AG04449 (cell line): ENCODE results near the gene COL12A1.

Source experiments
- CTCF ChIA-PET: fragments of 350-600 bp; formaldehyde crosslinking; extraction: SDS; loops from one replicate; lab custom pipeline; 2021; ENCODE audit warnings: antibody characterized with exemption; lab: Yijun Ruan, JAX
- POLR2A ChIA-PET: fragments of 400-600, 350-600 bp; formaldehyde crosslinking; extraction: SDS; loops from one replicate; lab custom pipeline; 2020; ENCODE audit warnings: antibody characterized with exemption, inconsistent platforms; lab: Yijun Ruan, JAX
- DNase-seq: peaks from one replicate; pipeline ENCODE4 v3.0.0-alpha.2; 2010; ENCODE audit warnings: low read depth, low spot score
- H3K4me3 ChIP-seq: 2 replicates; pipeline ENCODE4 v1.5.1; 2011; ENCODE audit warnings: low read depth, mild to moderate bottlenecking, control low read depth, low read length
- TF ChIP-seq, protein P1 (sequence below): IDR thresholded peaks from one replicate; pipeline ENCODE4 v1.5.1; 2011; ENCODE audit warnings: mild to moderate bottlenecking, moderate library complexity, low read length, control low read depth, inconsistent platforms; ENCODE audit not compliant: insufficient read depth; ENCODE audit errors: missing control alignments

COL12A1 gene

GRCh38 chr6:75230484-75231325 lies 24.9 kb upstream of the COL12A1 start:
- ChIA-PET POLR2A (no interaction called here), CTCF (interaction anchor here (0.7 to 4.5 kb wide), 16 partner anchors 9 to 1498 kb away, joined by 3 to 49 read pairs (median 4); no protein-coding TSS in a partner anchor)
- no peak overlapping the region for H3K4me3 ChIP-seq
- TF ChIP-seq, protein P1, sequence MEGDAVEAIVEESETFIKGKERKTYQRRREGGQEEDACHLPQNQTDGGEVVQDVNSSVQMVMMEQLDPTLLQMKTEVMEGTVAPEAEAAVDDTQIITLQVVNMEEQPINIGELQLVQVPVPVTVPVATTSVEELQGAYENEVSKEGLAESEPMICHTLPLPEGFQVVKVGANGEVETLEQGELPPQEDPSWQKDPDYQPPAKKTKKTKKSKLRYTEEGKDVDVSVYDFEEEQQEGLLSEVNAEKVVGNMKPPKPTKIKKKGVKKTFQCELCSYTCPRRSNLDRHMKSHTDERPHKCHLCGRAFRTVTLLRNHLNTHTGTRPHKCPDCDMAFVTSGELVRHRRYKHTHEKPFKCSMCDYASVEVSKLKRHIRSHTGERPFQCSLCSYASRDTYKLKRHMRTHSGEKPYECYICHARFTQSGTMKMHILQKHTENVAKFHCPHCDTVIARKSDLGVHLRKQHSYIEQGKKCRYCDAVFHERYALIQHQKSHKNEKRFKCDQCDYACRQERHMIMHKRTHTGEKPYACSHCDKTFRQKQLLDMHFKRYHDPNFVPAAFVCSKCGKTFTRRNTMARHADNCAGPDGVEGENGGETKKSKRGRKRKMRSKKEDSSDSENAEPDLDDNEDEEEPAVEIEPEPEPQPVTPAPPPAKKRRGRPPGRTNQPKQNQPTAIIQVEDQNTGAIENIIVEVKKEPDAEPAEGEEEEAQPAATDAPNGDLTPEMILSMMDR, result peak; percentile 73
- no peak for DNase-seq

GRCh38 chr6:75224303-75224926 lies 18.6 kb upstream of the COL12A1 start:
- H3K4me3 ChIP-seq, result no peak overlapping the region
- ChIA-PET CTCF (interaction anchor here (1.6 to 5.8 kb wide), 2 partner anchors 14 to 324 kb away, joined by 3 to 77 read pairs; no protein-coding TSS in a partner anchor), POLR2A (no interaction called here)
- DNase-seq, result no peak
- TF ChIP-seq, protein P1, result no peak

GRCh38 chr6:75223428-75223827 lies 17.6 kb upstream of the COL12A1 start:
- TF ChIP-seq, protein P1, result no peak
- CTCF ChIA-PET, result interaction anchor here (5.8 kb wide), 1 partner anchor 13 kb away, joined by 77 read pairs; no protein-coding TSS in a partner anchor

GRCh38 chr6:75222261-75222660 lies 16.4 kb upstream of the COL12A1 start:
- POLR2A ChIA-PET, result no interaction called here
- no peak overlapping the region for H3K4me3 ChIP-seq
- DNase-seq, result no peak
- TF ChIP-seq, protein P1, result no peak
- CTCF ChIA-PET, result interaction anchor here (1.2 to 6.2 kb wide), 3 partner anchors 9 to 13 kb away, joined by 3 to 80 read pairs (median 77); no protein-coding TSS in a partner anchor

More at GRCh38 chr6:75223428-75223827, 17.6 kb upstream of the COL12A1 start:
- no peak for DNase-seq
- POLR2A ChIA-PET, result interaction anchor here (0.9 kb wide), 1 partner anchor 21 kb away, joined by 3 read pairs; no protein-coding TSS in a partner anchor
- no peak overlapping the region for H3K4me3 ChIP-seq

DNA sequence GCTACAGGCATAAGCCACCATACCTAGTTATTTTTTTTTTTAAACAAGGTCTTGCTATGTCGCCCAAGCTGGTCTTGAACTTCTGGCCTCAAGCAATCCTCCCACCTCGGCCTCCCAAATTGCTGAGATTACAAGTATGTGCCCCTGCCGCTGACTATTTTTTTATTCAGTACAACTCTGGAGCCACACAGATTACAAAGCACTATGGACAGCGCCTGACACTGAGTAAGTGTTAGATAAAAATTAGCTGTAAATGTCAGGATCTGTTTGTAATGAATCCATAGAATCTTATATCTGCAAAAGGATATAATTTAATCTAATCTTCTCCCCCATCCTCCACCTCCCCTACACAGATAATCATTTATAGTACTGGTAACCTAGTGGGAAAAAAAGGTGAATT lies 15.3 kb upstream of the COL12A1 start:
- TF ChIP-seq, protein P1, result no peak
- H3K4me3 ChIP-seq, result no peak overlapping the region
- ChIA-PET POLR2A (no interaction called here), CTCF (interaction anchor here (0.6 to 6.2 kb wide), 4 partner anchors 10 to 1129 kb away, joined by 3 to 80 read pairs (median 4); no protein-coding TSS in a partner anchor)
- DNase-seq, result no peak
